T-helper 22 cell (primary cell): ENCODE results near the gene CCDC117.
"Not testable (repeated sequence)": the region's sequence is repeated elsewhere in the genome, so short reads cannot be mapped to it uniquely, and the experiment has no call there.

ENCODE experiments used
- DNase-seq: peaks from one replicate; pipeline ENCODE4 v3.0.0-alpha.2; 2020; ENCODE audit warnings: low read depth

Gene CCDC117, protein sequence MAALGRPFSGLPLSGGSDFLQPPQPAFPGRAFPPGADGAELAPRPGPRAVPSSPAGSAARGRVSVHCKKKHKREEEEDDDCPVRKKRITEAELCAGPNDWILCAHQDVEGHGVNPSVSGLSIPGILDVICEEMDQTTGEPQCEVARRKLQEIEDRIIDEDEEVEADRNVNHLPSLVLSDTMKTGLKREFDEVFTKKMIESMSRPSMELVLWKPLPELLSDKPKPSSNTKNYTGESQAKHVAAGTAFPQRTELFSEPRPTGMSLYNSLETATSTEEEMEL

DNA sequence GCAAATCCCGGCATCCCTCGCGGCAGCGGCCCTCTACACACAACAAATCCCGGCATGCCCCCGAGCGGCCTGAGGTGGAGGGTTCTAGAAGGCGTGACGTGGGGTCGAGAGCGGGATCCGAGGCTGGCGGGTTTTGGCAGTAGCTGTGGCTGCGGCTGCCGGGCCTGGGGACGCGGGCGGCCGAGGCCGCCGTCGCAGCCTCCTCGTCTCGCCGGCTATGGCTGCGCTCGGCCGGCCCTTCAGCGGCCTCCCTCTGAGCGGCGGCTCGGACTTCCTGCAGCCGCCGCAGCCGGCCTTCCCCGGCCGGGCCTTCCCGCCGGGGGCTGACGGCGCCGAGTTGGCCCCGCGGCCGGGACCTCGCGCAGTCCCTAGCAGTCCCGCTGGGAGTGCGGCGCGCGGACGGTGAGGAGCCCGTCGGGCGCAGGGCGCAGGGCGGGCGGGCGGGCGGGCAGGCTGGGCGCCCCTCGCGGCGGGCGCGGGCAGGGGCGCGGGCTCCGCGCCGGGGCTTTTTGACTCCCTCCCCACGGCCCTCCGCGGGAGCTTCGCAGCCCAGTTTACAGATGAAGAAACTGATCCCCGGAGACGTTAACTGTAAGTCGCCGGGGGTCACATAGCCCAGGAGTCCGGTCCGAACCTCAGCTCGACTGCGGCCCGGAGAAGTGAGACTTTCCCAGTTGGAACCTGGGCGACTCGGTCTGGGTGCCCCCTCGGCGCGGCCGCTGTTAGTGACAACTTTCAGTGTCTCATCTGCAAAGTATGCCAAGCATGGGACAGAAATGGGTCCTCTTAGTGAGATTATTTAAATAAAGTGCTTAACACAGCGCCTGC is at the start of gene CCDC117:
Gene CCDC117 (plus strand): TSS at position 63 of the 828 bp plus-strand sequence. CDS start 155 bp downstream, at position 218.
- peak; percentile 89 for DNase-seq

DNA sequence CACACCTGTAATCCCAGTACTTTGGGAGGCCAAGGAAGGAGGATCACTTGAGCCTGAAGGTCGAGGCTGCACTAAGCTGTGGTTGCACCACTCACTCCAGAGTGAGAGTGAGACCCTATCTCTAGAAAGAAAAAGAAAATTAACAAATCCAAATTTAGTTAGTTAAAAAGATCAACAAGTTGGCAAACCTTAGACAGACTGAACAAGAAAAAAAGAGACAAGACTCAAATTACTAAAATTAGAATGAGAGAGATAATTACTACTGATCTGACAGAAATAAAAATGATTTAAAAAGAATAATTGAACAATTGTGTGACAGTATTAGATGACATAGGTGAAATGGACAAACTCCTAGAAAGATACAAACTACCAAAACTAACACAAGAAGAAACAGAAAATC is 44.5 kb upstream of the CCDC117 start:
- DNase-seq = no peak

DNA sequence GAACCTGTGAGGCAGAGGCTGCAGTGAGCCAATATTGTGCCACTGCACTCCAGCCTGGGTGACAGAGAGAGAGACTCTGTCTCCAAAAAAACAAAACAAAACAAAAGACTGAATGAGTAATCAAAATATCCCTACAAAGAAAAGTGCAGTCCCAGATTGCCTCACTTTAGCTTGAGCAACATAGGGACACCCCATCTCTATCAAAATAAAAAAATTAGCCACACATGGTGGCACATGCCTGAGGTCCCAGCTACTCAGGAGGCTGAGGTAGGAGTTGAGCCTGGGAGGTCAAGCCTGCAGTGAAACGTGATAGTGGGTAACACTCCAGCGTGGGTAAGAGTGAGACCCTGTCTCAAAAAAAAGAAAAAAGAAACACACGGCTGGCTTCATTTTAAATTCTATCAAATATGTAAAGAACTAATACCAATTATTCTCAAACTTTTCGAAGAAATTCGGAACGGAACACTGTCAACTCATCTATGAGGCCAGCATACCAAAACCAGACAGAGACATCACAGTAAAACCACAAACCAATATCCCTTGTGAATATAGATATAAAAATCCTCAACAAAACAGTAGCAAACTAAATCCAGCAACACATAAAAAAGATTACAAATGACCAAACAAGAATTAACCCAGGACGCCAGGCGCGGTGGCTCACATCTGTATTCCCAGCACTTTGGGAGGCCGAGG is 43.7 kb upstream of the CCDC117 start:
- DNase-seq = no peak

DNA sequence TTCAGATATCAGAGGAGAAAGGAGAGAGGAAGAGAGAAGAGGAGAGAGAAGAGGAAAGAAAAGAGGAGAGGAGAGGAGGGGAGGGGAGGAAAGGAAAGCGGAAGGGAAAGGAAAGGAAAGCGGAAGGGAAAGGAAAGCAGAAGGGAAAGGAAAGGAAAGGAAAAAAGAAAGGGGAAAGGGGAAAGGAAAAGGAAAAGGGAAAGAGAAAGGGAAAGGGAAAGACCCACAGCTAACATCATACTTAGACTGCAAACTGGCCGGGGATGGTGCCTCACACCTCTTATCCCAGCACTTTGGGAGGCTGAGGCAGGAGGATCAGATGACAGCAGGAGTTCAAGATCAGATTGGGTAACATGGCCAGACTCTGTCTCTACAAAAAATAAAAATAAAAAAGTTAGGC is 42.3 kb upstream of the CCDC117 start:
- DNase-seq = no peak

DNA sequence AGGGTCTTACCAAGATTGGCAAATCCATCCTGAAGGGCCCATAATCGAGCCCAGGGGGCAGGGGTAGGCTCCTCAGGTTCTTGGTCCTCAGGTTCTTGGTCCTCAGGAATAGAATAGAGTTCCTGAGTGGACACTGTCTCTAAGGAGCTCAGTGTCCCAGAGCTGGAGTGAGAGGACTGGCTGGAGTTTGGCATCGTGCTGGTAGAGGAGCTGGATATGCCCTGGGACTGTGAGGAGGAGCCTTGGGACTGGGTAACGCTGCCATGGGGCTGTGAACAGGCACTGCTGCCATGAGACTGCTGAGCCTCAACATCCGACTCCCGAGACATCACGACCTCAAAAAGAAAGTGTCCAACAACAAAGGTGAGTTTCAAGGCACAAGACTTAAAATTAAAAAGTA is 38.1 kb upstream of the CCDC117 start:
- DNase-seq = no peak

DNA sequence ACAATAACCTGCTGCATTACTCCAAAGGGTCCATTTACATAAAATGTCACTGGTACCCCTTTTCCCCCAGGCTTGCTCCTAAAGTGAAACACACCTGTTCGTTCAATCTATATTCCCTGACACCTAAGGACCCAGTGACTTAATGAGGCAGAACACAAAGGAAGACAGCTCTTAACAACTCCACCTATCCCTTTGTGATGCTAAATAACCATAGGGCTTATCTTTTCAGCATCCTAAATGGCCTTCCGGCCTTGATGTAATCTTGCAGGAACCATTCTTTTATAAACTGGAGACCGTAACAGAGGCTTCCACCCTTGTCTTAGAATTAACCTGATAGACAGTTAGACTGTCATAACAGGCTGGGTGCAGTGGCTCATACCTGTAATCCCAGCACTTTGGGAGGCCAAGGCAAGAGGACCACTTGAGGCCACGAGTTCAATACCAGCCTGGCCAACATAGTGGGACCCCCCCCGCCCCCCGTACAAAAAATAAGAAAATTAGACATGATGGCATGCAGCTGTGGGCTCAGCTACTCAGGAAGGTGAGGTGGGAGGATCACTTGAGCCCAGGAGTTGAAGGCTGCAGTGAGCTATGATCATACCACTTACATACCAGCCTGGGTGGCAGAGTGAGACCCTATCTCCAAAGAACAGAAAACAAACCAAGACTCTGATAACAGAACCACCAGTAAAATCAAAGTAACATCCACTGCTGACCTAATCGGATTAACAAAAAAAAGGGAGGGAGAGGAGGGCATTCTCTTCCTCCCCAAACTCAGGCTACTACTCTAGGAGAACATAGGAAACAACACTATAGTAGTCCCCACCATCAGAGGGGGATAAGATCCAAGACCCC is 36.0 kb upstream of the CCDC117 start:
- no peak for DNase-seq

DNA sequence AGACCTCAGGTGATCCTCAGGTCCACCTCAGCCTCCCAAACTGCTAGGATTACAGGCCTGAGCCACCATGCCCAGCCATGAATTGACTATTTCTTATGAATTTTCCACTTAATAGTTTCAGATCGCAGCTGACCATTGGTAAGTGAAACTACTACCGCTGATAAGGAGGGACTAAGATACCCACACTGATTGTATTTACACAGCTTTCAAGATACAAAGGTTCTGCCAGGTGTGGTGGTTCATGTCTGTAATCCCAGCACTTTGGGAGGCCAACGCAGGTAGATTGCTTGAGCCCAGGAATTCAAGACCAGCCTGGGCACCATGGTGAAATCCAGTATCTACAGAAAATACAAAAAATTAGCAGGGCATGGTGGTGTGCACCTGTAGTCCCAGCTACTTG is 34.8 kb upstream of the CCDC117 start:
- no peak for DNase-seq

DNA sequence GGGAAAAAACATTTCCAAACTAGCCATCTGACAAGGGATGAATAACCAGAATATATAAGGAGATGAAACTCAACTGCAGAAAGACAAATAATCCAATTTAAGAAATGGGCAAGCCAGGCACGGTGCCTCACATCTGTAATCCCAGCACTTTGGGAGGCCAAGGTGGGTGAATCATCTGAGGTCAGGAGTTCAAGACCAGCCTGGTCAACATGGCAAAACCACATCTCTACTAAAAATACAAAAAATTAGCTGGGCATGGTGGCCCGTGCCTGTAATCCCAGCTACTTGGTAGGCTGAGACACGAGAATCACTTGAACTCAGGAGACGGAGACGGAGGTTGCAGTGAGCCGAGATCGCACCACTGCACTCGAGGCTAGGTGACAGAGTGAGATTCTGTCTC is 33.6 kb upstream of the CCDC117 start:
- not testable (repeated sequence) for DNase-seq

DNA sequence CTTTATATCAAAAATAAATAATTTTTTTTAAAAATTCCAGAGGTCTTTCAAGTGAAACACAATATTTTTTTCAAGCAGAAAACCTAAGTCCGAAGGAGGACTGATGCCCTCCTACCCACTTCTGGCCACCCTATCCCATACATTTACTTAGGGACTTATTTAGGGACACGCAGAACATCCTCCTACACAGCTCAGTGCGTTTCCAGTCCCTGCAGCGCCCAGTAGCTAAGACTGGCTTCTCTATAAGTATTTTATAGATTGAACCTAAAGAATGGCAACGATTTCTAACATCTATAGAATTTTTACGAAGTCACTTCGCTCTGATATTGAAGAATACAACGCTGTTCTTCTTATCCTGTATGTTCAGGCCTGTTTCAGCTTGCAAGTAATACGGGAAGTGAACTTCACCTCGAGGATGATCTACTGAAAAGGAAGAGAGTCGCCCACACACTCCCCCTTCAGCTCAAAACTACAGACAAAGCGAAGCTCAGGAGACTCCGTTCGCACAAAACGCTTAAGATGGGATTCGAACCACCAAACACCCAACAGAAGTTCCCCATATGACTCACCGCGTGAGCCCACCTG is 31.2 kb upstream of the CCDC117 start:
- no peak for DNase-seq

DNA sequence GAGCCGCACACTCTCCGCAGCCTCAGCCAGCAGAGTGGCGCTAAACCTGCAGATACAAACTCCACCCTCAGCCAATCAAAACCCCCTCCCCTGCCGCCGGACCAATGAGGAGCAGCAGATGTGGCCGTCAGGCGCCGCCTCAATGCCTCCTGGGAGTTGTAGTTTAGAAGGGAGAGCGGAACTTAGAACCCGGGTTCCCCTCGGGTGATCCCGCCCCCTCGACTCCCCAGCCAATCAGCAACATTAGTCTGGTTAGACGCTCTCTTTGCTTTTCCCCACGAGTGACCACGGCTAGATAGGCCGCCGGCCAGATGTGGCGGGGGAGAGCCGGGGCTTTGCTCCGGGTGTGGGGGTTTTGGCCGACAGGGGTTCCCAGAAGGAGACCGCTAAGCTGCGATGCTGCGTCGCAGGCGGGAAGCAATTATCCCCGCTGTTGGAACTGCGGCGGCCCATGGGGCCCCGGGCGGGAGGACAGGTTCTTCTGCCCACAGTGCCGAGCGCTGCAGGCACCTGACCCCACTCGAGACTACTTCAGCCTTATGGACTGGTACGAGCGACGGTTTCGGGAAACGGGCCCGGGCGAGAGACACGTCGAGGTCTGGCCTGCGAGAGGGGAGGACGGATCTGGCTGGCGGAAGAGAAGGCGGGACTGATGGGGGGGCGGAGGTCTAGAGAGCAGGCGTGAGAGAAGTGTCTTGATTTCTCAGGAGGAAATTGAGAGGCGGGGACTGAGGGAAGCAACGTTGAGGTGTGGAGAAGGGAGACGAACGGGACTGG is 30.5 kb upstream of the CCDC117 start, which contains the start of the genes CHEK2 and HSCB:
Gene CHEK2 (minus strand): TSS at position 36 of the 777 bp plus-strand sequence. CDS start 7,099 bp downstream, outside the sequence.
Gene HSCB (plus strand): TSS at position 255 of the 777 bp plus-strand sequence. CDS start 57 bp downstream, at position 312.
- peak; percentile 96 for DNase-seq

DNA sequence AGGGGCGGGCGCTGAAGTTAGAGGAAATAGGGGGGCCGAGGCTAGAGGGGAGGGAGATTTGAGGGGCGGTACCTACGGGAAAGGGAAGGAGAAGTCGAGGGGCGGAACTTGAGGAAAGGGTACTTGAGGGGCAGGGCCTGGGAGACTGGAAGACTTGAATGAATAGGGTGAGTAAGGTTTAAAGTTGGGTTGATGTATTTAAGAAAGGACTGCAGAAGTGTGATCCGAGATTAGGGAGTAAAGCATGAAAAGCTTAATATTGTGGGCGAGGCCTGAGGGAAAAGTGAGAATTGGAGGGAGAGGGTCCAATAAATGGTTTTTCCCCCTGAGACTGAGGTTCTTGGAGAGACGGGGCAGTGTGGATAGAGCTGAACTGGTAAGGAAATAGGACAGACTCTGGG is 29.9 kb upstream of the CCDC117 start:
- no peak for DNase-seq

DNA sequence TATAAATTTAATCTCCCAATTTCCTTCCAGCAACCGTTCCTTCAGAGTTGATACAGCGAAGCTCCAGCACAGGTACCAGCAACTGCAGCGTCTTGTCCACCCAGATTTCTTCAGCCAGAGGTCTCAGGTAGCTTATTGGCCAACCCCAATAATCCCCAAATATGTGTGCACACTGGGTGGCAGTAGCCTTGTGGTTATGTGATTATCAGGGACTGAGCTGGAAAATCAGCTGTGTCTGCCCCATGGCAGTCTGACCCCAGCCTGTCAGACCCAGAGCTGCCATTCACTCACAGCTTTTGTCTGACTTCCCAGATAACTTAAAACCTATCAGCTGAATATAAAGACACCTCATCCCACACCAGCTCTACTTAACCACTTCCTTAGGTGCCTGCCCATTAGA is 28.6 kb upstream of the CCDC117 start:
- no peak for DNase-seq

DNA sequence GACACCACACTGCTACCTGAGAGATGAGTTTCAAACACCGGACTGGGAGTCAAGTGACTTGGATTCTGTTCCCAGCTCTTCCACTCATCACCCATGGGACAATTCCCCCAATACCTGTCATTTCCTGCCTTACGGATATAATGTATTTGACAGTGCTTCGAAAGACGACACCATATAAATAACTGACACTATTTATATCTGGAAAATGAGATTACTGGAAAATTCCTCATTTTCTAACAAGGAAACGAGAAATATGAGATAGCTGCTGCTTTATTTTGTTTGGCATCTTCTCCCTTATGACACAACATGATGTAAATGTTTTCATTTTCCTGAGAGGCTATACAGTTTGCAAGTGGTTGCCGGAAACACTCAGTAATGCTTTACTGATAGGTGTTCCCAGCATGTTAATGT is 22.0 kb upstream of the CCDC117 start:
- no peak for DNase-seq

DNA sequence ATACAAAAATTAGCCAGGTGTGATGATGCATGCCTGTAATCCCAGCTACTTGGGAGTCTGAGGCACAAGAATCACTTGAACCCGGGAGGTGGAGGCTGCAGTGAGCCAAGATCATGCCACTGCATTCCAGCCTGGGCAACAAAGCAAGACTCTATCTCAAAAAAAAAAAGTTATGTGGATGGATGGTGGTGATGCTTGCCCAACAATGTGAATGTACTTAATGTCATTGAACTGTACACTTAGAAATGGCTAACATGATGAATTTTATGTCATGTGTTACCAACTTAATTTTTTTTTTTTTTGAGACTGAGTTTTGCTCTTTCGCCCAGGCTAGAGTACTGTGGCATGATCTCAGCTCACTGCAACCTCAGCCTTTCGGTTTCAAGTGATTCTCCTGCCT is 18.0 kb upstream of the CCDC117 start:
- not testable (repeated sequence) for DNase-seq

DNA sequence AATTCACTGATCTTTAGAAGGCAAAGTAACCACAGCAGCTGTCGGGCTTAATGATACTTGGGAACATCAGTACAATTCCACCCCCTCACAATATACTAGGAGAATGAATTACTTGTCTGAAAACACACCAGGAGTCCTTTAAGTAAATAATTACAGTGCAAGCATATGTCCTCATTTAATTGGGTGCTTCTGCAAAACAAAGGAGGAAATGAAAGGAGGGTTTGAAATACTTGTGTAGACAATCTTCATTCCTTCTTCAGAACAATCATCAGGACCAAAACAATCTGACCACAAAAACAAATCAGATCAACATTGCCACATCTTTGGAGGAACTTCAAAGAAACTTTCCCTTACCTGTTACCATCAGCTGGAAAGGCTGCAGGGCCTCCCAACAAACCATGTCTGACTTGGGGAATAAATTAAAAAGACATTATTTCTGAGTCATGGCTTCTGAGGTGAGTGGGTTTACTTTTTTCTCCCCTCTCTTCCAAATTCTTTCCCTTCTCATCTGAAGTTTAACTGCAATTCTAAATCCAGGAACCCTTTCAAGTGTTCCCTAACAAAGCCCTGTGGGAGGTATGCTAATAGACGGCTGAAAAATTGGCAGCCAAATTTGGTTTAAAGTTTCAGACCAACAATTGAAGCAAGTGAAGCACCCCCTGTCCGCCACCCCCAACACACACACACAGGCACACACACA is 12.5 kb upstream of the CCDC117 start:
- DNase-seq = no peak

DNA sequence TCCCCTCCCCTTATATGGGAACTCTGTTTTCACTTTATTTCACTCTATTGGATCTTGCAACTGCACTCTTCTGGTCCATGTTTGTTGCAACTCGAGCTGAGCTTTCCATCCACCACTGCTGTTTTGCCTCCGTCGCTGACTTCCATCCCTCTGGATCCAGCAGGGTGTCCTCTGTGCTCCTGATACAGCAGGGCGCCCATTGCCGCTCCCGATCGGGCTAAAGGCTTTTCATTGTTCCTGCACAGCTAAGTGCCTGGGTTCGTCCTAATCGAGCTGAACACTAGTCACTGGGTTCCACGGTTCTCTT is 11.1 kb upstream of the CCDC117 start:
- no peak for DNase-seq

DNA sequence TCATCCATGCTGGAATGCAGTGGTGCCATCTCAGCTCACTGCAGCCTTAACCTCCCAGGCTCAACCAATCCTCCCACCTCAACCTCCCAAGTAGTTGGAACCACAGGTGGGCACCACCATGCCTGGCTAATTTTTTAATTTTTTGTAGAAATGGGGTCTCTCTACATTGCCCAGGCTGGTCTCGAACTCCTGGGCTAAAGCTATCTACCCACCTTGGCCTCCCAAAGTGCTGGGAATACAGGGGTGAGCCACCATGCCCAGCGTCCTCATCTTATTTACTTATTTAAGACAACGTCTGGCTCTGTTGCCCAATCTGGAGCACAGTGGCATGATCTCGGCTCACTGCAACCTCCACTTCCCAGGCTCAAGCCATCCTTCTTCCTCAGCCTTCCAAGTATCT is 10.5 kb upstream of the CCDC117 start:
- not testable (repeated sequence) for DNase-seq

DNA sequence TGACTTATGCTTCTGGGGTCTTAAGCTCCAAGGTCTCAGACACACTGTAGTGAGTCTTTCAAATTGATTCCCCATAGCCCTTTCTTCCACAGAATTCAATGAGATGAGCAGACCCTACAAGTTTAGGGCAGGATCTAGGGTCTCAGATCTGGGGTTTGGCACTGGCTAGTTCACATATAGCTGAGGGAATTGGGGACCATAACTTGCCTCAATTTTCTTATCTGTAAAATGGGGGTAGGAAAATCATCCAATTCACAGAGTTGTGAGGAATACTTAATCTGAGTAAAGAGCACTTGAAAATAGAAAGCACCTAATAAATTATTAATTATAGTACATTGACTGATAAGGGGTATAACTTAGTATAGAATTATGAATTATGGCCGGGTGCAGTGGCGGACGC is 5.9 kb upstream of the CCDC117 start:
- no peak for DNase-seq

DNA sequence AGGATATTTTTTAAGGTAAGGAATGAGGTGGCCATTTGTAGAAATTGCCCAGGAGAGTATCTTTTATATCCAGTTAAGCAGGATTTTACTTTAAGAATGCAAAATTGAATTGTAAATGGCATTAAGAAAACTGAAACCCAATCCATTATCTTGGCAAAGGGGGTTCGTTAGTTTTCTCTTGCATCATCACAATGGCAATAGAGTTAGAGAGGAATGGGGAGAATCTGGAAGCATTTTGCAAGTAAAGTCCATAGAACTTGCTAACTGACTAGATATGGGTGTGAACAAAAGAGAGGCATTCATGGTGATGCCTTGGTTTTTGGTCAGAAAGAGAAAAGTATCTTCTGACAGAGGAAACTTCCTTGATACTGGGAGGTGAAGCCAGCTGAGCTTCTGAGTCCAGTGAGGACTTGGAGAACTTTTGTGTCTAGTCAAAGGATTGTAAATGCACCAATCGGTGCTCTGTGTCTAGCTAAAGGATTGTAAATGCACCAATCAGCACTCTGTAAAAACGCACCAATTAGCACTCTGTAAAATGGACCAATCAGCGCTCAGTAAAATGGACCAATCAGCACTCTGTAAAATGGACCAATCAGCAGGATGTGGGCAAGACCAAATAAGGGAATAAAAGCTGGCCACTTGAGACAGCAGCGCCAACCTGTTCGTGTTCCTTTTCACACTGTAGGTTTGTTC is 3.6 kb upstream of the CCDC117 start:
- DNase-seq = no peak
